Measurements from ENCODE around the gene SIK2. TPM values are rescaled to one million over a fixed set of nuclear protein-coding genes. Genes with fewer than 3 reads are reported as not detected.

SIK2 gene
- total and polyA plus RNA-seq, 2 donors (not counting 1 experiment from before 2014, with no cell fraction given): 4.9 to 21.8 TPM

DNA sequence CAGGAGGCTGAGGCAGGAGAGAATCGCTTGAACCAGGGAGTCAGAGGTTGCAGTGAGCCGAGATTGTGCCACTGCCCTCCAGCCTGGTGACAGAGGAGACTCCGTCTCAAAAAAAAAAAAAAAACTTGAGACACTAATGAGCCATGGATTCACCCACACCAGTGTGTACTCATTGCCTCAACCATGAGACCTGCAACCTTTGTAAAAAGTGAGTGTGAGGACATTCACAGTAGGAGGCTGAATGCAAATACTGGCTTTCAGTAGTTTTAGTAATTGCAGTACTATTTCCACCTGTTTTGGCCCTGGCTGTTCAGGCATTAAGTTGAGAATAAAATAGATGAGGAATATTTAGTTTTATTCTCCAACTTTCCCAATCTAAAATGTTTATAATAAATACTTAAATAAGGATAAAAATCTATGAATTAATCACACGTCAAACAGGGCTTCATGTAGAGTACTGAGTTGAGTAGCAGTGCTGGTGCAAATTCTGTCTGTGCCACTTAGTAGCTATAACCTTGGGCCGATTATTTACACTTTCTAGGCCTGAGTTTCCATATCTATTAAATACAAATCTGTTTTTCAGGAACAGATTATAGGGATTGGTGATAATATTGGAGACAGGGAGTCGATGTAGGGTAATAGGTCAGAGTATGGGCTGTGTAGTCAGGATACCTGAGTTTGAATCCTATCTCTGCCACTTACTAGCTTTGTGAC, 91.1 kb downstream of the SIK2 start:
- H3K27ac ChIP-seq (ENCODE audit: low read length in 2 of 2): no peak overlapping the region
- CTCF ChIA-PET: no interaction called here

More for the DNA sequence above, 91.1 kb downstream of the SIK2 start:
- WGBS (ENCODE audit: insufficient coverage): 100% methylated on average over 1 of the region's 6 CpGs
- Mint-ChIP-seq H3K4me1 (peaks cover 18% of the 10 kb centered on the region), H3K27ac (no peak overlapping the region), H3K27me3 (no peaks in the 10 kb centered on the region), H3K9me3 (ENCODE audit: insufficient read depth) (no peaks in the 10 kb centered on the region), H3K4me3 (no peak overlapping the region)
- Histone ChIP-seq H3K27me3 (replicated peaks in 1 of 4; ENCODE audit: control extremely low read depth in 1 of 4, control insufficient read depth in 3 of 4, insufficient read depth in 4 of 4, low read length in 3 of 4) (no peaks in the 10 kb centered on the region), H2AFZ (ENCODE audit: insufficient read depth, low read depth, low read length, poor library complexity, severe bottlenecking) (no peak overlapping the region), H3K9me3 (ENCODE audit: control extremely low read depth in 1 of 3, control insufficient read depth in 2 of 3, insufficient read depth in 1 of 3, low read length in 2 of 3) (no peaks in the 10 kb centered on the region), H3K4me3 (ENCODE audit: control extremely low read depth in 1 of 5, extremely low read depth in 1 of 5, insufficient read depth in 1 of 5, low read depth in 2 of 5, low read length in 4 of 5) (no peak overlapping the region), H3K9ac (ENCODE audit: low read length) (no peak overlapping the region), H4K20me1 (ENCODE audit: control insufficient read depth, insufficient read depth, low read length, poor library complexity, severe bottlenecking) (no peaks in the 10 kb centered on the region), H3K79me2 (ENCODE audit: control insufficient read depth, insufficient read depth, low read length) (no peaks in the 10 kb centered on the region), H3K4me1 (ENCODE audit: control insufficient read depth in 2 of 2, insufficient read depth in 2 of 2, low read length in 2 of 2) (no peaks in the 10 kb centered on the region), H3K4me2 (replicated peaks; ENCODE audit: low read depth, low read length, poor library complexity, severe bottlenecking) (no peak overlapping the region), H3K36me3 (replicated peaks in 1 of 2; ENCODE audit: control extremely low read depth in 1 of 2, control insufficient read depth in 1 of 2, extremely low read depth in 1 of 2, insufficient read depth in 2 of 2, low read length in 1 of 2) (peaks cover 2 to 8% of the 10 kb centered on the region in 2 experiments)
- DNase-seq: no peak
- no peak for ATAC-seq (ENCODE audit: low read depth)
- POLR2A ChIA-PET: no interaction called here
- TF ChIP-seq CTCF (IDR thresholded peaks at IDR 0.05) (no peak), EZH2 (IDR thresholded peaks at IDR 0.05; ENCODE audit: borderline replicate concordance, insufficient read depth, low read depth, low read length, poor library complexity, severe bottlenecking) (no peak)
- intact Hi-C loops (cut with micrococcal nuclease): no loop called here
